HepG2 (cell line): ENCODE results near the gene ELN. TPM values are rescaled to one million over a fixed set of nuclear protein-coding genes. Genes with fewer than 3 reads are reported as not detected.

ENCODE experiments used
- ATAC-seq: fragments of 200-7000 bp; cut with Tn5 transposase; 3 replicates; pipeline ENCODE4 v1.9.1; 2020; ENCODE audit warnings: mild to moderate bottlenecking, moderate library complexity
- BruUV-seq: library from RNA; stranded (reverse); fragments of 400-500 nt; replicated peaks from 2 replicates; lab custom pipeline; 2021; lab: Mats Ljungman, UMichigan
- CTCF ChIA-PET: fragments of 300-600 bp; formaldehyde crosslinking; extraction: SDS; loops from one replicate; lab custom pipeline; 2021; ENCODE audit warnings: low total read pairs, inconsistent platforms, low intra/inter-chr PET ratio; lab: Yijun Ruan, JAX
- POLR2A ChIA-PET: fragments of 350-600 bp; sonication (Branson Sonifier 250); formaldehyde crosslinking; loops from one replicate; lab custom pipeline; 2020; ENCODE audit warnings: antibody characterized with exemption, inconsistent platforms; lab: Yijun Ruan, JAX
- DNase-seq: peaks from one replicate; pipeline ENCODE4 v3.0.0-alpha.2; 2015; ENCODE audit warnings: low spot score
- FAIRE-seq: peaks from 3 replicates; lab custom pipeline; 2011; peaks lifted over from hg19 to GRCh38; lab: Jason Lieb, UNC
- H2AFZ ChIP-seq: one replicate; pipeline ENCODE4 v1.6.1; 2011; ENCODE audit warnings: low read length, inconsistent platforms
- H3K27ac ChIP-seq: fragments of 300-600 bp; 3 replicates; pipeline ENCODE4 v1.8.0; 2011; ENCODE audit warnings: mixed run types, mild to moderate bottlenecking, mixed read lengths, low read length, inconsistent platforms; ENCODE audit not compliant: insufficient read depth; ENCODE audit errors: extremely low read length
- H3K27me3 ChIP-seq, 2 experiments: fragments of 200-600 bp in 1 of 2; 2 replicates in 1 of 2; 3 replicates in 1 of 2; pipeline versions ENCODE4 v1.6.0 to v1.8.0; 2011; ENCODE audit warnings: low read length in 2 of 2, mild to moderate bottlenecking in 2 of 2, moderate library complexity in 2 of 2, inconsistent platforms in 1 of 2; ENCODE audit not compliant: insufficient read depth in 2 of 2, control insufficient read depth in 1 of 2
- H3K36me3 ChIP-seq, 2 experiments: fragments of 200-600 bp in 1 of 2; replicated peaks in 1 of 2; 2 replicates in 1 of 2; 3 replicates in 1 of 2; pipeline versions ENCODE4 v1.5.1 to v1.8.0; 2011; ENCODE audit warnings: low read length in 2 of 2, inconsistent platforms in 1 of 2; ENCODE audit not compliant: insufficient read depth in 2 of 2, control insufficient read depth in 1 of 2
- H3K4me1 ChIP-seq: 2 replicates; pipeline ENCODE4 v1.5.1; 2012; ENCODE audit warnings: low read length, inconsistent platforms; ENCODE audit not compliant: insufficient read depth
- H3K4me2 ChIP-seq: 2 replicates; pipeline ENCODE4 v1.6.0; 2011; ENCODE audit warnings: low read depth, low read length, inconsistent platforms
- H3K4me3 ChIP-seq, 3 experiments: fragments of 200-600 bp in 1 of 3; sonication (generic), shearing (Covaris generic) in 1 of 3; replicated peaks in 1 of 3; 2 replicates each; pipeline ENCODE4 v1.5.1; 2011 to 2016; ENCODE audit warnings: low read length in 3 of 3, inconsistent platforms in 2 of 3, low read depth in 2 of 3, mild to moderate bottlenecking in 2 of 3, control low read depth in 1 of 3, mixed read lengths in 1 of 3; ENCODE audit not compliant: insufficient read depth in 1 of 3
- H3K79me2 ChIP-seq: one replicate; pipeline ENCODE4 v1.6.1; 2011; ENCODE audit warnings: low read length, inconsistent platforms; ENCODE audit not compliant: insufficient read depth
- H3K9ac ChIP-seq: 2 replicates; pipeline ENCODE4 v1.6.0; 2011; ENCODE audit warnings: mild to moderate bottlenecking, low read depth, low read length, inconsistent platforms; ENCODE audit not compliant: insufficient read depth
- H3K9me3 ChIP-seq: 2 replicates; pipeline ENCODE4 v1.5.1; 2012; ENCODE audit warnings: mild to moderate bottlenecking, low read length
- H4K20me1 ChIP-seq: 2 replicates; pipeline ENCODE4 v1.6.0; 2011; ENCODE audit warnings: inconsistent platforms, mild to moderate bottlenecking, low read length, moderate library complexity; ENCODE audit not compliant: insufficient read depth
- ERF ChIP-seq: IDR thresholded peaks from 2 replicates; pipeline ENCODE4 v1.6.1; 2018; ENCODE audit warnings: missing biosample characterization, missing genetic modification reagents
- HNF1A ChIP-seq, 2 experiments: sonication (generic) in 1 of 2; formaldehyde crosslinking in 1 of 2; IDR thresholded peaks; 2 replicates each; pipeline versions ENCODE4 v1.4.0 to v1.6.1; 2016 to 2020; ENCODE audit warnings: borderline replicate concordance in 1 of 2, low read depth in 1 of 2, mild to moderate bottlenecking in 1 of 2, missing genetic modification reagents in 1 of 2
- MED1 ChIP-seq: sonication (generic); formaldehyde crosslinking; IDR thresholded peaks from 2 replicates; pipeline ENCODE4 v1.4.0; 2020; ENCODE audit warnings: missing genetic modification reagents
- PBX2 ChIP-seq: IDR thresholded peaks from 2 replicates; pipeline ENCODE4 v1.6.1; 2016; ENCODE audit warnings: control low read depth
- REXO4 ChIP-seq: sonication (generic); formaldehyde crosslinking; IDR thresholded peaks from 2 replicates; pipeline ENCODE4 v1.8.0; 2022; ENCODE audit warnings: missing genetic modification reagents, mild to moderate bottlenecking, borderline replicate concordance
- RFXANK ChIP-seq: IDR thresholded peaks from 2 replicates; pipeline ENCODE4 v1.6.1; 2016
- SALL2 ChIP-seq: sonication (generic); formaldehyde crosslinking; IDR thresholded peaks from 2 replicates; pipeline ENCODE4 v1.8.1; 2023; ENCODE audit warnings: mild to moderate bottlenecking, missing genetic modification reagents, inconsistent platforms
- TEAD2 ChIP-seq: sonication (generic); formaldehyde crosslinking; IDR thresholded peaks from 2 replicates; pipeline ENCODE4 v1.9.0; 2021; ENCODE audit warnings: missing genetic modification reagents
- THAP8 ChIP-seq: sonication (generic); formaldehyde crosslinking; IDR thresholded peaks from 2 replicates; pipeline ENCODE4 v1.5.1; 2020; ENCODE audit warnings: missing genetic modification reagents, mild to moderate bottlenecking, borderline replicate concordance
- XRCC5 ChIP-seq: fragments of 200-400 bp; formaldehyde crosslinking; optimal IDR thresholded peaks from 2 replicates; pipeline ENCODE3; 2017; ENCODE audit warnings: mild to moderate bottlenecking, low read length
- ZBTB34 ChIP-seq: sonication (generic); formaldehyde crosslinking; IDR thresholded peaks from 2 replicates; pipeline ENCODE4 v1.8.0; 2022; ENCODE audit warnings: mild to moderate bottlenecking, missing genetic modification reagents
- ZNF160 ChIP-seq: sonication (generic); formaldehyde crosslinking; IDR thresholded peaks from 2 replicates; pipeline ENCODE4 v1.8.0; 2022; ENCODE audit warnings: mild to moderate bottlenecking, inconsistent platforms, missing genetic modification reagents
- ZNF484 ChIP-seq: sonication (generic); formaldehyde crosslinking; IDR thresholded peaks from 2 replicates; pipeline ENCODE4 v1.5.1; 2020; ENCODE audit warnings: mild to moderate bottlenecking, low read depth, missing genetic modification reagents, borderline replicate concordance
- ZNF678 ChIP-seq: sonication (generic); formaldehyde crosslinking; IDR thresholded peaks from 2 replicates; pipeline ENCODE4 v1.4.0; 2020; ENCODE audit warnings: mild to moderate bottlenecking, missing genetic modification reagents
- WGBS: methylation state at CpG from one replicate; pipeline ENCODE4 v1.1.6; 2017; ENCODE audit warnings: low lambda C conversion rate; 5-methylcytosine and 5-hydroxymethylcytosine counted together
- in situ Hi-C: cut with HindIII; loops from 2 replicates; pipeline ENCODE4 v1.10.0; 2017; ENCODE audit warnings: low pct_unique_long_range_greater_than_20kb; ENCODE audit not compliant: extremely low pct_ligation_motif_present
- intact Hi-C: fragments of 100-400 bp; cut with micrococcal nuclease; formaldehyde crosslinking; loops from one replicate; pipeline ENCODE4 v1.10.0; 2022; ENCODE audit not compliant: unreplicated experiment
- polyA plus RNA-seq, 8 experiments: library from polyadenylated mRNA; depleted of rRNA in 3 of 8; stranded (reverse) in 7 of 8; unstranded in 1 of 8; fragments of >200 nt; fragmentation: Illumina TruSeq in 4 of 8; extraction: Trizol in 4 of 8; gene quantifications; 2 replicates each; pipeline versions ENCODE4 v1.2.1 to v1.2.3, GENCODE V29; 2011 to 2016; ENCODE audit warnings: low read depth in 4 of 8, missing spikeins in 1 of 8, mixed read lengths in 1 of 8; ENCODE audit not compliant: insufficient read depth in 1 of 8
- total RNA-seq, 5 experiments: library from RNA; depleted of rRNA; stranded (reverse); fragments of >200 nt; fragmentation: Illumina TruSeq; extraction: Trizol; gene quantifications; 2 replicates each; pipeline ENCODE4 v1.2.3, GENCODE V29; 2016; ENCODE audit warnings: low read depth in 1 of 5

Gene ELN
- total and polyA plus RNA-seq, 2 of the 13 experiments (the other 11 are each of a cell fraction or from before 2014, with no cell fraction given), result 0.15 to 0.37 TPM

- no peaks in the 10 kb centered on the region for H3K9me3 ChIP-seq
- H3K79me2 ChIP-seq, result no peaks in the 10 kb centered on the region
- H3K27ac ChIP-seq, result no peak overlapping the region
- H2AFZ ChIP-seq, result no peak overlapping the region
- no TSS peak for BruUV-seq
- FAIRE-seq (no peak), ATAC-seq (no peak), DNase-seq (no peak)
- H3K4me3 ChIP-seq, result no peak overlapping the region
- in situ Hi-C loops (loop anchor here (5.0 to 10.0 kb wide), 2 partner anchors 104 to 336 kb away; partner anchors contain the start of gene EIF4H), intact Hi-C loops (loop anchor here (5.0 kb wide), 1 partner anchor 134 kb away; no protein-coding TSS in a partner anchor)
- CTCF ChIA-PET, result interaction anchor here (1.2 to 1.7 kb wide), 5 partner anchors 97 to 333 kb away, joined by 4 to 10 read pairs (median 7); no protein-coding TSS in a partner anchor
- no peaks in the 10 kb centered on the region for H4K20me1 ChIP-seq
- TF ChIP-seq MED1 (CRISPR knock-in tag) (no peak), ZNF678 (CRISPR knock-in tag) (no peak), TEAD2 (CRISPR knock-in tag) (no peak), ZNF160 (CRISPR knock-in tag) (no peak), RFXANK (no peak), SALL2 (CRISPR knock-in tag) (no peak), PBX2 (no peak), ERF (CRISPR knock-in tag) (no peak), ZNF484 (CRISPR knock-in tag) (no peak), ZBTB34 (CRISPR knock-in tag) (no peak), HNF1A (IDR thresholded peaks at IDR 0.05; ENCODE audit: low read depth) (no peak), HNF1A (CRISPR knock-in tag; IDR thresholded peaks at IDR 0.05; ENCODE audit: borderline replicate concordance) (no peak), XRCC5 (no peak), REXO4 (CRISPR knock-in tag) (no peak), THAP8 (no peak)
- H3K4me1 ChIP-seq, result peaks cover 3% of the 10 kb centered on the region; the same call in 1 of the 2 replicates
- H3K4me2 ChIP-seq, result no peak overlapping the region
- WGBS, result 63% methylated on average over 12 of the region's 20 CpGs
- POLR2A ChIA-PET, result no interaction called here
- H3K36me3 ChIP-seq, result no peaks in the 10 kb centered on the region
- H3K9ac ChIP-seq, result no peak overlapping the region
- peaks cover 2 to 10% of the 10 kb centered on the region in 2 experiments; a peak in 4 of 5 replicates for H3K27me3 ChIP-seq
Observed at GRCh38 chr7:74068378-74069085, 40.6 kb downstream of the ELN start.
